Hippocampal formation (tissue), 2 donors: ENCODE results near the gene RNF4.
"Not testable (repeated sequence)": the region's sequence is repeated elsewhere in the genome, so short reads cannot be mapped to it uniquely, and the experiment has no call there.

Source experiments
- DNase-seq, 2 donors: peaks; one replicate each; lab custom pipeline; 2025; lab: John Stamatoyannopoulos, UW

The RNF4 gene

DNA sequence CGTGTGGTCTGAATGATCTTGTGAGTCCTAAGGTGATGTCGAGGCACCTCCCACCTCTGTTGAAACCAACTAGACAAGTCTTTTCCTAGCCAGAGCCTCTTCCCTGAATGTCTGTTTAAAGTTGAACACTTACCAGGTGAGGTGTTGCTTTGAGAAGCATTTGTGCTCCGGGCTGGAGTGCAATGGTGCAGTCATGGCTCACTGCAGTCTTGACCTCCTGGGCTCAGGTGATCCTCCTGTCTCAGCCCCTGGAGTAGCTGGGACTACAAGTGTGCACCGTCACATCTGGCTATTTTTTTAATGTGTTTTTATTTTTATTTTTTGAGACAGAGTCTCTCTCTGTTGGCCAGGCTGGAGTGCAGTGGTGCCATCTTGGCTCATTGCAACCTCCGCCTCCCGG is 18.1 kb downstream of the RNF4 start:
- DNase-seq = no peak

DNA sequence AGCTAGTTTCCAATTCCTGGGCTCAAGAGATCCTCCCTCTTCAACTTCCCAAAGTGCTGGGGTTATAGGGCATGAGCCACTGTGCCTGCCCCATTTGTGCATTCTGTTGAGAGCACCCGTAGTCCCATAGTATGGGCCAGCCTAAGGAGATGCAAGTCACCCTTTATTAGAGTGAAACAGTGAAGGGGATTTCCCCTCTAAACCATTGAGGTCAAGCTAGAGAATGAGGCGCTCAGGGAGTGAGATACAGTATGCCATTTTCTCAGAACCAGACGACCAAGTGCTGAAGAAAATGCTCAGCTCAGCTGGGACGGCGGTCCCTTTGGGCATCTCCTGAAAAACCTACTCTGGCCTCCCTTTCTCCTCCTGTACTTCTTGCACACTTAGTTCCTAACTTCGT is 18.7 kb downstream of the RNF4 start:
- DNase-seq = no peak

DNA sequence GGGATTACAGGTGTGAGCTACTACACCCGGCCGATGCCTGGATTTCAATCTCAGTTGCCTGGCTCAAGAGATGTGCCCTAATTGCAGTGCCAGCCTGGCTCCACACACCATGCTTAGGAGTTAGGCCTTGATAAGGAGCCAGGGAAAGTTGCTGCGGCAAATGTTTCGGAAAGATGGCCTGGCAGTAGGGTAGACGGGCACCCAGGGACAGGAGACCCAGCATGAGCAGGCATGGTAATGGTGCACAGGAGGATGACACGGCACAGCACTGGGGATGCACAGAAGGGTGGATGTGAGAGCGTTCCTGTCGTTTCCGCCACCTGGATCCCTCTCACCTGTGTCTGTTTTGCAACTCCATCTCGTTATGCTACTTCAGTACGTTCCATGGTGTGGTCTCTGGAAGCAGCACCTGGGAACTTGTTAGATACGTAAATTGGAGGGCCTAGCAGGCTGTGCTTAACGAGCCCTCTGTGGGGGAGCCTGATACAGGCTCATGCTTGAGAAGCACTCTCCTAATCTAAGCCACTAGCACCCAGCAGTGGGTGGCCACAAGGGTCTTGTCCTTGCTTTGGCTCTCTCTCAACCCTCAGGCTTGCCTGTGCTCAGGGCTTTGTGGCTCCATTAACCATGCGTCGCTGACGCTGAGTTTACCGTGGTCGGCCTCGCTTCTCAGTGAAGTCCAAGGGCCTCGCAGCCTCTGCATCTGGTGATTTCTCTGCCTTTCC is 20.3 kb downstream of the RNF4 start:
- DNase-seq = no peak

GRCh38 chr4:2489841-2490552 is 21.1 kb downstream of the RNF4 start:
- no peak for DNase-seq

DNA sequence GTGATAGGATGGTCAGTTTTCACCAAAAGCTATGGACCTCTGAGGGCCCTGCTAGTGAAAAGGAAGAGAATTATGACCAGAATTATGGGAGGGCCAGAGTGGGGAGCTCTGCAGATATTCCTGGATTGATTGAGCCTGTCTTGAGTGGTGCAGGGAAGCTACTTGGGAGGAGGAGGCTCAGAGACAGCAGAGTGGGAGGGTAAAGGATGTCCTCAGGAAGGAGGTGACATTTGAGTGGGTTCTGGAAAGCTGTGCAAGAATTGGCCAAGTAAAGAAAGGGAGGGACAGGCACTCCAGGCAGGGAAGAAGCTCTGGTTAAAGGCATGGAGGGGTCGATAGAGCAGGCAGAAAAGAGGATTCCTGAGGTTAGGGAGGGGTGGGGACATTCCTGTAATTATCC is 24.1 kb downstream of the RNF4 start:
- DNase-seq = no peak

GRCh38 chr4:2494992-2495391 is 26.1 kb downstream of the RNF4 start:
- DNase-seq = no peak

DNA sequence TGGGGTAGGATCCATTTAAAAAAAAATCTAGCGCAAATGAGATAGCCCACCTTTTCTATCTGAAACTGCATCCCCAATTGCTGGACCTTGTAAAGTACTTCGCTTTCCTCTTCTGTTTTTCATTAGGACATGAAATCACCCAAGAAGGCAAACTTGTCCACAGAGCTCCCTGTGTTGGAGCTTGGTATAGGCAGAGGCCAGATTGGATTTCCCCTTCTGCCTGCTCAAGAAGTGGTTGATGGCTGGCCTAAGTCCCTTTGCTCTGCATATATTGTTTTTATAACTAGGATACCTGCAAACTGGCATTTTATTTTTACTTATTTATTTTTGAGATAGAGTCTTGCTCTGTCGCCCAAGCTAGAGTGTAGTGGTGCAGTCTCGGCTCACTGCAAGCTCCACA is 28.4 kb downstream of the RNF4 start:
- DNase-seq = no peak

GRCh38 chr4:2497931-2498330 is 29.0 kb downstream of the RNF4 start:
- DNase-seq = peak in 1 of 2 donors; percentile 30

DNA sequence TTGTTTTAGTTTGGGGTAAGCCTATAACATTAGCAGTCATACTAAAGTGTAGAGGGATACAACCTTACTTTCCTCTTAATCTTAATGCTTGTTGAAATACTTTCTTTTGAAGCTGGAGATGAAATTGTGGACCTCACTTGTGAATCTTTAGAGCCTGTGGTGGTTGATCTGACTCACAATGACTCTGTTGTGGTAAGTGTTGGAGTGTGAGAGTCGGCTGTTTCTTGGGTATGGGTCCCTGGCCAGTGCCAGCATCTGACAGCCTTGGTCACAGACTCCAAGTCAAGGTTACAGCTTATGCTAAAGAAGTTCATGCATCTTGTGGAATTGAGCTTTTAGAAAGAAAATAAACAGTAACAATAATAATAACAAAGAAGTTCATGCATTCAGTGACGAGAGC is 31.6 kb downstream of the RNF4 start:
- no peak for DNase-seq

GRCh38 chr4:2501034-2501594 is 32.2 kb downstream of the RNF4 start:
- DNase-seq = no peak

- DNase-seq = no peak
These were observed 34.9 kb downstream of the RNF4 start for GRCh38 chr4:2503809-2504208.

DNA sequence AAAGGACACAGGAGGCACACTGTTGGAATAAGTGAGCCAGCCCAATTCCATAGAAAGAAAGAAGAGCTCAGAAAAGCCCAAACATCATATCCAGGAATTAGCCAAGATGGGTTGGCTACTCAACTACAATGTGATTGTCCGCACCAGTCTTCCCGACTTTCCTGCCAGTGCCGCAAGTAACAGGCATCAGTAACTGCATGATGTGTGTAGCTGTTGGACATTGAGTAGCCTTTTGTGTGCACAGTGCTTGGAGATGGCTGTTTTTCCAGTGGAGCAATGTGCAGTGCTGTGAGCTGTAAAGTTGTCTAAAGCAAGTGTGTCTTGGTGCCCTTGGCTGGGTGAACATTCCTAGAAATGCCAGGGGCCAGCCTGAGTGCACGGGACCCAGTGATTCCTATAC is 38.4 kb downstream of the RNF4 start:
- no peak for DNase-seq

GRCh38 chr4:2507855-2508254 is 38.9 kb downstream of the RNF4 start:
- no peak for DNase-seq

DNA sequence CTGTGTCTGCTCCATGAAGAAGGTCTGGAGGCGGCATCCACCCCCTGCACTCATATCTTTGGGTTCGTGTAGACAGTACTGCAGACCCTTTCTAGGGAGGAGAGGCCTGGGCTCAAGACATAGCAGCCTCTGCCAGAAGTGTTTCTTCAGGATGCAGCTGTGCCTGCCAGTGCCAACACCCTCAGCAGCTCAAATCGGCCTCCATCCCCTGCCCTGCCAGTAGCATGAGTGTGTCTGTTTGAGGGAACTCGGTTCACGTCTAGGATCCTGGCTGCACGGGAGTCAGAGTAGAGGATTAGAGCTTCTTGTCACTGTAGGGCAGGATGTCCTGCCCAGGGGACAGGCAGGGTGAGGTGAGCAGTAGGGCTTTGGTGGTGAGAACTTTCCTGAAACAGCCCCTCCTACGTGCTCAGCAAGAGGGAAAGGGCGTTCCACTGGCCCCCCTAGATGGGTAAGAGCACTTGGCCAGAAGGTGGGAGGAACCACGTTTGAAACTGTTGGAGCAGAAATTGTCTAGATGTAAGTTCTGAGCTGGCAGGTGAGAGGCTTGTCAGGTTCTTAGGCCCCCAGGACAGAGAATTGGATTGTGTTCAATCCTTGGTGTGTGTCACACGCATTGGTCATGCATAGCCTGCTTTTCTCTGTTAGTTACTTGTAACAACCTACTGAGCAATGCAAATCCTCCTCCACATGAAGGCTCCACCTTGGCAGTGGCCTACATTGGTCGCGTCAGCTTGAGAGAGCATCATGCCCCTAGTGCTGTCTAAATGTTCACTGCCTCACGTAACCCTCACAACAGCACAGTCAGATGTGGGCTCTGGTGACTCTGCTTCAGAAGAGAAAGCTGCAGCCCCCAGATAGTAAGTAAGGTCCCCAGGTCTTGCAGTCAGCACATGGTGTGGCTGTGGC is 41.7 kb downstream of the RNF4 start:
- no peak for DNase-seq

DNA sequence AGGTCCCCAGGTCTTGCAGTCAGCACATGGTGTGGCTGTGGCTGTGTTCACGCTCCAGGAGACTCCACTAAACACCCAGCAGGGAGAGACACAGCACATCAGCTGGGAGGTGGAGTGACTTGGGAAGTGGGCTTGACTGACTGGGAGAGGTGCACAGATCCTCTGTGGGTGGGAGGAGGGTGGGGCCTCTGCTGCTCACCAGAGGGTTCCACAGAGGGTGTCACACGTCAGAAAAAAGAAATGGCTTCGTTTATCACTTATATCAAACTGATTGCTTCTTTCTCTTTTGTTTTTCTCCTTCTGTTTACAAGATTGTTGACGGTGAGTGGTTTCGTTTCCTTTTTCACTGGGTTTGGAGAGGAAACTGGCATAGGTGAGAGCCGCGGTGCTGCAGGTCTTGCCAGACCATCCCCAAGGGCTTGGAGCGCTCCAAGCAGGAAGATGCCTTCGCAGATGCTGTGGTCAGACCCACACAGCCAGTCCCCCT is 42.8 kb downstream of the RNF4 start:
- DNase-seq = no peak

GRCh38 chr4:2512396-2513135 is 43.7 kb downstream of the RNF4 start:
- no peak for DNase-seq

DNA sequence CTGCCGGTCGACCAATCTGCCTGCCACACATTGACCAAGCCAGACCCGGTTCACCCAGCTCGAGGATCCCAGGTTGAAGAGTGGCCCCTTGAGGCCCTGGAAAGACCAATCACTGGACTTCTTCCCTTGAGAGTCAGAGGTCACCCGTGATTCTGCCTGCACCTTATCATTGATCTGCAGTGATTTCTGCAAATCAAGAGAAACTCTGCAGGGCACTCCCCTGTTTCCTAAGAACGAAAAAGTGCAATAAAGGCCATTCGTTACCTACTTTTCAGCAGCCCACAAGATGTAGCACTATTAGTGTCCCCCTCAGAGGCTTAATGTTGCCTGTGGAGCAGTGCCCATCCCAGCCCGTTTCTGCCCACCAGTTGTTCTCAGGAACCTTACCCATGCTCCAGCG is 45.3 kb downstream of the RNF4 start:
- not testable (repeated sequence) for DNase-seq

DNA sequence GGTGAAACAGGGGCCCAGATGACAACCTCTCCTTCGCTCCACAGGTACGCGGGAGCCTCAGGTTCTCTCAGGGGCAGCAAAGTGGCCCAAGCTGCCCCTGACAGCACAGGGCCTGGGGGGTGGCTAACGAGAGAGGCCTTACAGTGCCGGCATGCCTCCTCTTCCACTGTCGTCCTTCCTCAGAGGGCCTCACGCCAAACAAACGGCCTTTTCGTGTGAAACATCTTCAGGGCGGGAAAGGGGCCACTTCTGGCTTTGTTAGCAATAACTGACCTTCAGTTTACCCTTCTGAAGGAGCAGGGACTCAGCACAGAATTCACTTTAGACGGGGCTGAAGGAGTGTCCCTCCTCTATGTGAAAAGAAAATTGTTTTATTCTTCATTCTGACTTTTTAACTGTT is 46.0 kb downstream of the RNF4 start:
- not testable (repeated sequence) for DNase-seq

DNA sequence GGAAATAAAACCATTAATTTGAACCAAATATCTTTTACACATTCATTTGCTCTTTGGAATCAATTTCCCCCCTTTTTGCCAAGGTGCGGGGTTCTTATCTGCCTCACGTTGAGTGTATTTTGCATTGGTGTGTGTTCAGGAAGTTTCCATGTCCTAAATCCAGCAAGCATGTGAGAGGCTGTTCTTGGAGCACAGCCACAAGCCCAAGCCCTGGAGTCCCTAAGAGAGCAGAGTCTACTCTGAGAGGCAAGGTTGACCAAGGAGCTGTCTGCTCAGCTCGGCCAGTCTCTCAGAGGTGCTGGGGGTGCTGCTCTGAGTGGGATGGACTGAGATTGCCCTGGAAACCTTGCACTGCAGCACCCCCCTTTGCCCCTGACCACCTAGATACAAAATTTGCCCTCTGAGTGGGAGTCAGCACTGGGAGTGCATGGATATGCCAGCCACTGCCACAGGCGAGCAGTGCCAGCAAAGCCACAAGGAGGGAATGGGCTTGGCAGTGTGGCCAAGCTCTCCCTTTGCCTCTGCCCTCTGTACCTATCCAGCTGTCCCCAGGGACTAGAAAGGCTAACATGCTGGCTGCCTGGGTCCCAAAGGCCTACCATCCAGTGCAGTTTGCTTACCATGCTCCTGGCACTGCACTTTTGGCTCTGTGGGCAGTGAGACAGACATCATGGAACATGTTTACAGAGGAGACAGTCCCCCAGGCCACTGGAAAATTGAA is 47.1 kb downstream of the RNF4 start:
- no peak for DNase-seq

GRCh38 chr4:2516635-2517034 is 47.7 kb downstream of the RNF4 start:
- no peak for DNase-seq

DNA sequence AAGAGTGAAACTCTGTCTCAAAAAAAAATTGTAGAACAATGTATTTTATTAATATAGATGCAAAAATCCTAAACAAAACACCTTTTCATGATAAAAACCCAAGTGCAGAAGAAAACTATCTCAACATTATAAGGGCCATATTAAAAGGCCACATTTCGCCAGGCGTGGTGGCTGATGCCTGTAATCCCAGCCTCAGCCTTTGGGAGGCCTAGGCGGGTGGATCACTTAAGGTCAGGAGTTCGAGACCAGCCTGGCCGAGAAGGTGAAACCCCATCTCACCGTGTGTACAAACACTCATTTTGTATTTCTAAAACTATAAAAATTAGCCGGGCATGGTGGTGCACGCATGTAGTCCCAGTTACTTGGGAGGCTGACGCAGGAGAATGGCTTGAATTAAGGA is 57.7 kb downstream of the RNF4 start:
- DNase-seq = no peak
